ENCODE data around the gene ARSG.

Gene ARSG

GRCh38 chr17:68378268-68379176, 87.2 kb downstream of the ARSG start:
- no peak for DNase-seq (ENCODE audit: low read depth)

GRCh38 chr17:68379177-68379510, 87.8 kb downstream of the ARSG start:
- no peak for DNase-seq (ENCODE audit: low read depth)

- no peak for DNase-seq (ENCODE audit: low read depth)
Observed at GRCh38 chr17:68379692-68380677, 88.7 kb downstream of the ARSG start.

- DNase-seq (ENCODE audit: low read depth) = peak; percentile 39
Observed at GRCh38 chr17:68381076-68381900, 90.0 kb downstream of the ARSG start.

GRCh38 chr17:68382582-68383085, 91.3 kb downstream of the ARSG start:
- no peak for DNase-seq (ENCODE audit: low read depth)

- DNase-seq (ENCODE audit: low read depth) = no peak
Observed at GRCh38 chr17:68383120-68383442, 91.8 kb downstream of the ARSG start.

- DNase-seq (ENCODE audit: low read depth) = no peak
Observed at GRCh38 chr17:68383443-68384321, 92.4 kb downstream of the ARSG start.

- DNase-seq (ENCODE audit: low read depth) = no peak
Observed at GRCh38 chr17:68384471-68384870, 93.2 kb downstream of the ARSG start.

- no peak for DNase-seq (ENCODE audit: low read depth)
Observed at GRCh38 chr17:68384941-68385340, 93.6 kb downstream of the ARSG start.

- DNase-seq (ENCODE audit: low read depth) = no peak
Observed at GRCh38 chr17:68385490-68386215, 94.4 kb downstream of the ARSG start.

- no peak for DNase-seq (ENCODE audit: low read depth)
Observed at GRCh38 chr17:68387435-68388218, 96.3 kb downstream of the ARSG start.

GRCh38 chr17:68389041-68389440, 97.7 kb downstream of the ARSG start:
- no peak for DNase-seq (ENCODE audit: low read depth)

GRCh38 chr17:68390888-68391545, 99.7 kb downstream of the ARSG start:
- DNase-seq (ENCODE audit: low read depth) = no peak

GRCh38 chr17:68391561-68392268, 100.4 kb downstream of the ARSG start:
- no peak for DNase-seq (ENCODE audit: low read depth)

- no peak for DNase-seq (ENCODE audit: low read depth)
Observed at GRCh38 chr17:68394608-68395331, 103.5 kb downstream of the ARSG start.

- no peak for DNase-seq (ENCODE audit: low read depth)
Observed at GRCh38 chr17:68396226-68397107, 105.2 kb downstream of the ARSG start.

Data from T-helper 22 cell (primary cell).